Progenitor cell of endocrine pancreas (in vitro differentiated cells): ENCODE data around the gene ANKS1B. TPM values are rescaled to one million over a fixed set of nuclear protein-coding genes. Genes with fewer than 3 reads are reported as not detected.

Source experiments
- DNase-seq: peaks from one replicate; pipeline ENCODE4 v3.0.0; 2021; ENCODE audit warnings: low spot score; ENCODE audit not compliant: unreplicated experiment
- H3K27ac Mint-ChIP-seq: 2 replicates; pipeline ENCODE4 v1.8.0; 2021; ENCODE audit warnings: mild to moderate bottlenecking, moderate library complexity, mixed read lengths
- H3K27me3 Mint-ChIP-seq: 2 replicates; pipeline ENCODE4 v1.8.0; 2021; ENCODE audit warnings: mixed read lengths
- H3K36me3 Mint-ChIP-seq: 2 replicates; pipeline ENCODE4 v1.8.0; 2022; ENCODE audit warnings: mixed read lengths; ENCODE audit not compliant: insufficient read depth
- H3K4me1 Mint-ChIP-seq: 2 replicates; pipeline ENCODE4 v1.8.0; 2021; ENCODE audit warnings: low read depth, mixed read lengths
- H3K4me3 Mint-ChIP-seq: 2 replicates; pipeline ENCODE4 v1.8.0; 2021; ENCODE audit warnings: low read depth, mild to moderate bottlenecking, moderate library complexity, mixed read lengths
- H3K9me3 Mint-ChIP-seq: 2 replicates; pipeline ENCODE4 v1.8.0; 2021; ENCODE audit warnings: low read depth, mixed read lengths
- total RNA-seq: library from RNA; stranded (reverse); gene quantifications from 2 replicates; pipeline ENCODE4 v1.2.1, GENCODE V29; 2021
- TF ChIP-seq, protein P1 (sequence below): fragments of 200-600 bp; sonication (generic); IDR thresholded peaks from one replicate; pipeline ENCODE4 v1.5.0; 2021; ENCODE audit warnings: antibody characterized with exemption, mild to moderate bottlenecking; ENCODE audit not compliant: unreplicated experiment

Gene ANKS1B
- total RNA-seq, 1 donor from 2014 or later = 10.1 TPM

DNA sequence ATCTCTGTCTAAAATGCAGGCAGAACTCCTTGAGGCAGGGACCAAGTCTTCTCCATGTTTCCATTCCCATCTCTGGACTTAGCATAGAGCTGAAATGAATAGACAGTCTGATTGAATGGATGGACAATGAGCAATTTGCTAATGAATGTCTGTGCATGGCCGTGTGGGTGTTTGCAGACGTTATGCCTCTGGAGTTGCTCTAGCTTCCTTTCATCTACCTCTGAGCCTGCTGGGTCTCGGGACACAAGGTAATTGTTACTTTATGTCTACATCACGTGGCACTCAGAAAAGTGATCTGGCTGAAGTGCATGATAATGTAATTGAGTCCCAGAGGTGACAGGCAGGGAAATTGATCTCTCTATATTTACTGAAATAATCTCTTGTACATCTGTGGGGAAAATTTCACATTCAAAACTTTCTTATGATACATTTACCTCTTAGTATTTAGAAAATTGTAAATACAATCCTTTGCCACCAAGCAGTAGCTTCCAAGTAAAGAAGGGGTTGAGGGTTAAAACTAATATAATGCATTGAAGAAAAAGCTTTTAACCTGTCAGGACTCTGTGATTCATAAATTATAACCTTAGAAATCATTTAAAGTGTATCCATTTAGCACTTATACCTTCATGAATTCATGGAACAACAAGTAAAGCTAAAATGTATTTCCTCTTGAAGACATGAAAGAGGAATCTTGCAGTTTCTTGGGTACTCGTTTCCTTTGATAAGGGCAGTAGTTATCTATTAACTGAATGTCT, 915.6 kb downstream of the ANKS1B start:
- Mint-ChIP-seq H3K27me3 (no peaks in the 10 kb centered on the region), H3K4me1 (peaks cover 3% of the 10 kb centered on the region), H3K9me3 (no peaks in the 10 kb centered on the region), H3K4me3 (no peak overlapping the region), H3K36me3 (no peaks in the 10 kb centered on the region), H3K27ac (no peak overlapping the region)
- DNase-seq = no peak
- TF ChIP-seq, protein P1, sequence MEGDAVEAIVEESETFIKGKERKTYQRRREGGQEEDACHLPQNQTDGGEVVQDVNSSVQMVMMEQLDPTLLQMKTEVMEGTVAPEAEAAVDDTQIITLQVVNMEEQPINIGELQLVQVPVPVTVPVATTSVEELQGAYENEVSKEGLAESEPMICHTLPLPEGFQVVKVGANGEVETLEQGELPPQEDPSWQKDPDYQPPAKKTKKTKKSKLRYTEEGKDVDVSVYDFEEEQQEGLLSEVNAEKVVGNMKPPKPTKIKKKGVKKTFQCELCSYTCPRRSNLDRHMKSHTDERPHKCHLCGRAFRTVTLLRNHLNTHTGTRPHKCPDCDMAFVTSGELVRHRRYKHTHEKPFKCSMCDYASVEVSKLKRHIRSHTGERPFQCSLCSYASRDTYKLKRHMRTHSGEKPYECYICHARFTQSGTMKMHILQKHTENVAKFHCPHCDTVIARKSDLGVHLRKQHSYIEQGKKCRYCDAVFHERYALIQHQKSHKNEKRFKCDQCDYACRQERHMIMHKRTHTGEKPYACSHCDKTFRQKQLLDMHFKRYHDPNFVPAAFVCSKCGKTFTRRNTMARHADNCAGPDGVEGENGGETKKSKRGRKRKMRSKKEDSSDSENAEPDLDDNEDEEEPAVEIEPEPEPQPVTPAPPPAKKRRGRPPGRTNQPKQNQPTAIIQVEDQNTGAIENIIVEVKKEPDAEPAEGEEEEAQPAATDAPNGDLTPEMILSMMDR = no peak

GRCh38 chr12:99067171-99067785, 917.5 kb downstream of the ANKS1B start:
- Mint-ChIP-seq H3K36me3 (no peaks in the 10 kb centered on the region), H3K4me3 (no peak overlapping the region), H3K27ac (no peak overlapping the region), H3K27me3 (peaks cover 5% of the 10 kb centered on the region), H3K4me1 (peaks cover 3% of the 10 kb centered on the region), H3K9me3 (no peaks in the 10 kb centered on the region)
- TF ChIP-seq, protein P1 = no peak
- no peak for DNase-seq

GRCh38 chr12:99066726-99067125, 918.0 kb downstream of the ANKS1B start:
- TF ChIP-seq, protein P1 = no peak
- H3K4me3 Mint-ChIP-seq = no peak overlapping the region

DNA sequence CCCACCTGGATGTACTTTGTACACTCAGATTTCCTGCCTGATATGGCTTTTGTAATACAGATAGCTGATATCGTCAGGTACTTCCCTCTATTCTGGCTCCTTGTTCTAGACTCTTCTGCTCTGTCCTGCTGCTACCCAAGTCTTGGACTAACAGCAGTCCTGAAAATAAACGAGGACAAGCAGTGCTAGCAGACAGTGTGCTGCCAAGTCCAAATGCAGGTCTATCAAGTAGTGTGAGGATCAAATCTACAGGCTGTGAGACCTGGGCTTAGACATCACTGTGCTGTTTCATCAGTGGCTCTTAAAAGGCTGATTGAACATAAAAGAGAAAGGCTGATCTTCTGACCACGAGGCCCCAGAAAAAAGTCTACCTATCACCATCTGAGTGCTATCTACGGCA, 921.6 kb downstream of the ANKS1B start:
- no peaks in the 10 kb centered on the region for H3K4me1 Mint-ChIP-seq
- H3K36me3 Mint-ChIP-seq = no peaks in the 10 kb centered on the region
- no peak for DNase-seq
- no peaks in the 10 kb centered on the region for H3K9me3 Mint-ChIP-seq
- H3K4me3 Mint-ChIP-seq = no peak overlapping the region
- TF ChIP-seq, protein P1 = no peak
- peaks cover 7% of the 10 kb centered on the region for H3K27me3 Mint-ChIP-seq
- H3K27ac Mint-ChIP-seq = no peak overlapping the region

More at GRCh38 chr12:99066726-99067125, 918.0 kb downstream of the ANKS1B start:
- no peak for DNase-seq
- Mint-ChIP-seq H3K27ac (no peak overlapping the region), H3K36me3 (no peaks in the 10 kb centered on the region), H3K9me3 (no peaks in the 10 kb centered on the region), H3K27me3 (peaks cover 7% of the 10 kb centered on the region), H3K4me1 (peaks cover 3% of the 10 kb centered on the region)

- Mint-ChIP-seq H3K36me3 (no peaks in the 10 kb centered on the region), H3K9me3 (no peaks in the 10 kb centered on the region), H3K27ac (no peak overlapping the region), H3K27me3 (peaks cover 7% of the 10 kb centered on the region), H3K4me1 (no peaks in the 10 kb centered on the region), H3K4me3 (no peak overlapping the region)
- TF ChIP-seq, protein P1 = no peak
- no peak for DNase-seq
Observed at GRCh38 chr12:99059824-99060511, 924.8 kb downstream of the ANKS1B start.
